Non-pigmented ciliary epithelial cell (primary cell): Measurements from ENCODE around the gene NAA40.

ENCODE experiments used
- DNase-seq: peaks from one replicate; pipeline ENCODE4 v3.0.0-alpha.2; 2010; ENCODE audit warnings: low read depth

The NAA40 gene

GRCh38 chr11:63938479-63939396 lies at the start of gene NAA40:
TSS of gene NAA40 (plus strand) at chr11:63939002. CDS start at chr11:63939097, 95 bp downstream.
- peak; percentile 38 for DNase-seq

- no peak for DNase-seq
These were observed 49.5 kb upstream of the NAA40 start for GRCh38 chr11:63889344-63889743.

GRCh38 chr11:63890368-63890767 lies 48.4 kb upstream of the NAA40 start:
- DNase-seq: no peak

- no peak for DNase-seq
These were observed 46.6 kb upstream of the NAA40 start for GRCh38 chr11:63892228-63892627.

- no peak for DNase-seq
These were observed 45.4 kb upstream of the NAA40 start for GRCh38 chr11:63893355-63893754.

- no peak for DNase-seq
These were observed 42.7 kb upstream of the NAA40 start for GRCh38 chr11:63896071-63896470.

GRCh38 chr11:63897459-63898146 lies 41.2 kb upstream of the NAA40 start:
- no peak for DNase-seq

GRCh38 chr11:63901660-63902059 lies 37.1 kb upstream of the NAA40 start:
- no peak for DNase-seq

GRCh38 chr11:63903884-63904283 lies 34.9 kb upstream of the NAA40 start:
- DNase-seq: no peak

- DNase-seq: no peak
These were observed 34.1 kb upstream of the NAA40 start for GRCh38 chr11:63904743-63905142.

GRCh38 chr11:63905179-63905578 lies 33.6 kb upstream of the NAA40 start:
- no peak for DNase-seq

- no peak for DNase-seq
These were observed 32.7 kb upstream of the NAA40 start for GRCh38 chr11:63906087-63906486.

GRCh38 chr11:63906585-63906984 lies 32.2 kb upstream of the NAA40 start:
- DNase-seq: no peak

GRCh38 chr11:63907063-63907462 lies 31.7 kb upstream of the NAA40 start:
- no peak for DNase-seq

GRCh38 chr11:63907808-63908530 lies 30.8 kb upstream of the NAA40 start:
- no peak for DNase-seq

GRCh38 chr11:63908631-63909401 lies 30.0 kb upstream of the NAA40 start:
- DNase-seq: no peak

- DNase-seq: no peak
These were observed 29.0 kb upstream of the NAA40 start for GRCh38 chr11:63909591-63910506.

- no peak for DNase-seq
These were observed 28.1 kb upstream of the NAA40 start for GRCh38 chr11:63910675-63911074.

GRCh38 chr11:63911440-63911839 lies 27.4 kb upstream of the NAA40 start:
- no peak for DNase-seq

GRCh38 chr11:63911876-63912275 lies 26.9 kb upstream of the NAA40 start:
- no peak for DNase-seq

- no peak for DNase-seq
These were observed 26.1 kb upstream of the NAA40 start for GRCh38 chr11:63912678-63913077.
